Raji (cell line): Measurements from ENCODE around the gene RNGTT.

Source experiments
- POLR2A ChIP-seq: IDR thresholded peaks from 2 replicates; pipeline ENCODE4 v1.6.1; 2011; ENCODE audit warnings: low read depth, low read length, control low read depth; ENCODE audit not compliant: insufficient read depth

RNGTT gene

GRCh38 chr6:88637761-88638545 lies 325.5 kb downstream of the RNGTT start:
- no peak for TF ChIP-seq POLR2A

- TF ChIP-seq POLR2A = no peak
These were observed 326.5 kb downstream of the RNGTT start for GRCh38 chr6:88636871-88637270.

- no peak for TF ChIP-seq POLR2A
These were observed 329.6 kb downstream of the RNGTT start for GRCh38 chr6:88633782-88634181.

GRCh38 chr6:88631830-88632229 lies 331.6 kb downstream of the RNGTT start:
- TF ChIP-seq POLR2A = no peak

- no peak for TF ChIP-seq POLR2A
These were observed 333.5 kb downstream of the RNGTT start for GRCh38 chr6:88629838-88630494.

- TF ChIP-seq POLR2A = no peak
These were observed 337.0 kb downstream of the RNGTT start for GRCh38 chr6:88626460-88626859.

GRCh38 chr6:88623531-88623930 lies 339.9 kb downstream of the RNGTT start:
- TF ChIP-seq POLR2A = no peak

GRCh38 chr6:88619951-88620350 lies 343.5 kb downstream of the RNGTT start:
- TF ChIP-seq POLR2A = no peak

- no peak for TF ChIP-seq POLR2A
These were observed 347.0 kb downstream of the RNGTT start for GRCh38 chr6:88616380-88616779.

- no peak for TF ChIP-seq POLR2A
These were observed 349.0 kb downstream of the RNGTT start for GRCh38 chr6:88614316-88614877.

- no peak for TF ChIP-seq POLR2A
These were observed 350.8 kb downstream of the RNGTT start for GRCh38 chr6:88612631-88613030.

GRCh38 chr6:88611721-88612120 lies 351.7 kb downstream of the RNGTT start:
- no peak for TF ChIP-seq POLR2A

GRCh38 chr6:88609983-88610382 lies 353.4 kb downstream of the RNGTT start:
- TF ChIP-seq POLR2A = no peak

GRCh38 chr6:88605271-88605670 lies 358.1 kb downstream of the RNGTT start:
- TF ChIP-seq POLR2A = no peak

GRCh38 chr6:88599571-88599970 lies 363.8 kb downstream of the RNGTT start:
- TF ChIP-seq POLR2A = no peak

GRCh38 chr6:88596801-88597200 lies 366.6 kb downstream of the RNGTT start:
- TF ChIP-seq POLR2A = no peak
